NCI-H2107 treated with DMSO at 0.1 percent for 48 hours (cell line): ENCODE data around the gene DIO1.

Source experiments
- DNase-seq: peaks from one replicate; lab custom pipeline; 2025; ENCODE audit not compliant: unreplicated experiment; lab: John Stamatoyannopoulos, UW

DIO1 gene

GRCh38 chr1:53892911-53893310 lies 1.1 kb upstream of the DIO1 start:
- no peak for DNase-seq

DNA sequence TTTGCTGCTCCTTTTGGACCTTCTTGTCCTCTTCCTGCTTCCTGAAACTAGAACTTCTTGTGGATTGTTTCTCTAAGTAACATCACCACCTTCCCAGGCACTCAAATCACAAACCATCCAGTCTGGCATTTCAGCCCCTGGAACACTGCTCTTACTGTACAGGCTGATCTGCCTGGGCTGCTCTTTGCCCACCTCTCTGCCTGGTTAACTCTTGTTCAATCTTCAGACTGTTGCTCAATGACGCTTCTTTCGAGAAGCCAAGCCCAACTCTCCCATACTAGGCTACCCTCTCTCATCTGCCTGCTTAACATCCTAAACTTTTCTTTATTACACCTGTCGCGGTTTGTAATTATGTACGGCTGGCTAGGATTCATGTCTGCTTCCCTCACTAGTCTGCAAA lies 657 bp downstream of the DIO1 start:
- no peak for DNase-seq

DNA sequence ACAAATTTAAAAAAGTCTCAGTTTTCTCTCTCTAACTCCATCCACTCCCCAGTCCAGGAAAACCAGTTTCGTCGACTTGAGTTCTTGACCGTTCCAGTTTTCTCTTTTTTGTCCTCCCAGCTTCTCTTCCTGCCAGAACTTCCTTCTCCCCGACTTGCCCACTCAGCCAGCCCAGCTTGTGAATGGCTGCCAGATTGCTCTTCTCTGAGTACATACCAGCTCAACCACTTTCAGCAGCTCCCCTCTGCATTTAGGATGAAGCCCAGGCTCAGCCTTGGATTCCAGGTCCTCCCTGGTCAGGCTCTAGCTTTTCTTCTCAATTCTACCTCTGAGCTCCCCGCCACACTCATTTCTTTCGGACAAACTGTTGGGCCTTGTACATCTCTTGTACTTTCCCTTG lies 1.4 kb downstream of the DIO1 start:
- DNase-seq: no peak

- DNase-seq: no peak
Observed at GRCh38 chr1:53896635-53897229, 2.7 kb downstream of the DIO1 start.

DNA sequence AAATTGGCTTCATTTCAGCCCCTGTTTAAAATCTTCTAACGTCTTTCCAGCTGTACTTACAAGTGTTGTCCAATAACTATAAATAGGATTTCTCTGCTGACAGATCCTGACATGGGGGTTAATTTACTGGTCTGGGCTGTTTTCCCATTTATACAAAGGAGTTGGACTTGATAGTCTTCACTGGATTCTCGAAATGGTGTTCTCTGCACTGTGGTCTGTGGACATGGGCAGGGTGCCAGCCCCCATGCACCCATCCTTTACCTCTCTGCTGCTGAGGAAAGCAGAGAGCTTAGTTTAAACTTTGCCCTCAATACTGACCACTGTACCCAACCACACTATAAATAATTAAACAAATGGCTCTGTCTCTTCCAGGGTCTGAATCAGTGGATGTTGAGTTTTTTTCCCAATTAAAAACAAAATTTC lies 5.2 kb downstream of the DIO1 start:
- no peak for DNase-seq

- no peak for DNase-seq
Observed at GRCh38 chr1:53899708-53900107, 5.7 kb downstream of the DIO1 start.

DNA sequence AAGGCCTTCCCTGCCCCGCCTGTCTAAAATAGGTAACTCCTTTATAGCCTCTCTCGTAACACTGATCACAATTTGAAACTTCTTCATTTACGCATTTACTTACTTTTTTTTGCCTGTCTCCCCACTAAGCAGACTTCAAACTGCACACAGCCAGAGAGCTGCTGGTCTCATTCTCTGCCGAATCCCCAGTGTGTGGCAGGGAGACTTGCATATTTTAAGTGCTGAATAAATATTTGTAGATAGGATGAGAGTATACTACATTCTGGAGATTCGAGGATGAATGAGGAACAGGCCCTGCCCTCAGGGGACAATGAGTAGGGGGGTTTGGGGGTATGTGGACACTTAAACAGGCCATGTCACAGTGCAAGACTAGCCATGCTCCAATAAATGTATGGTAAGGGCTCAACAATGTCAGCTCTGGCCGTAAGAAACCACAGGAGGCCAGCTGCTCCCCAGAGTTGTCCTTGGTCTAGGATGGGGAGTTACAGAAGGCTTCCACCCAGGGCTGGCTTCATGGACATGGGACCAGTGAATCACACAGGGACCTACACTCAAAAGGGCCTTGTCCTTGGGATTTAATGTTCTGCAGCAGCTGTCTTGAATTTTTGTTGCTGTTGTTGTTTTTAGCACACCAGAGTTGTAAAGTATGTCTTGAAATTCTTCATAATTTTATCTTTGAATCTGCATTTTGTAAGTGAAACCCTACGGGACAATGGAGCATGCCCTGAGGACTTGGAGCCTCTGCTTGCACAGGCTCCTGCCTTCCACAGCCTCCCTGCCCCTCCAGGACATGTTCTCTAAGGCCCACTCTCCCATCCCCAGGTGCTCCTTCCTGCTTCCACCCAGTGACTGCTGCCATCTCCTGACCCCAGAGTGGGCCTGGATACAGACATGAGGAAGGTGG lies 8.5 kb downstream of the DIO1 start:
- no peak for DNase-seq

DNA sequence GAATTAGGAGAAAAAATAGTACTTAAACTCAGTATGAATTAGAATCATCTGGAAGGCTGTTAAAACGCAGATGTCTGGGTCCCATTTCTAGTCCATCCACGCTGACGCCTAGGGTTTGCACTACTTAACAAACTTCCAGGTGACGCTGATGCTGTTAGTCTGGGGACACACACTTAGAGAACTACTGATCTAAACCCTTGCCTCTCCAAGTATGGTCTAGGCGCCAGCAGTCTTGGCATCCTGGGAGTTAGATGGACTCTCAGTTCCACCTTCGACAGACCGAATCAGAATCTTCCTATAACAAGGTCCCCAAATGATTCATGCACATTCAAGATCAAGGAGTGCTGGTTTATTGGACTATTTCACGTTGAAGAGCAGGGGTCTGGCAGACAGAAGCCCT lies 11.5 kb downstream of the DIO1 start:
- no peak for DNase-seq

DNA sequence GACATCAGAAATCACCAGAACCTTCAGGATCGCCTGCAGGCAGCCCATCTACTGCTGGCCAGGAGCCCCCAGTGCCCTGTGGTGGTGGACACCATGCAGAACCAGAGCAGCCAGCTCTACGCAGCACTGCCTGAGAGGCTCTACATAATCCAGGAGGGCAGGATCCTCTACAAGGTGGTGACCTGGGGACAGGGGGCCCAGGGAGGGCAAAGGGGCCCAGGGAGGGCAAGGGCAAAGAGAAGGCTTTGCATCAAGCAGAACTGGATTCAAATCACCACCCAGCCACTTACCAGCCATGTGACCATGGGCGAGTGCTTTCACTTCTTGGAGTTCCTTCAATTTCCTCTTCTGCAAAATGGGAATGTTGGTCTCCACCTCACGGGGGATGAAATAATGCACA lies 12.1 kb downstream of the DIO1 start:
- DNase-seq: no peak

- no peak for DNase-seq
Observed at GRCh38 chr1:53909946-53910345, 16.0 kb downstream of the DIO1 start.

- no peak for DNase-seq
Observed at GRCh38 chr1:53911442-53911841, 17.5 kb downstream of the DIO1 start.

DNA sequence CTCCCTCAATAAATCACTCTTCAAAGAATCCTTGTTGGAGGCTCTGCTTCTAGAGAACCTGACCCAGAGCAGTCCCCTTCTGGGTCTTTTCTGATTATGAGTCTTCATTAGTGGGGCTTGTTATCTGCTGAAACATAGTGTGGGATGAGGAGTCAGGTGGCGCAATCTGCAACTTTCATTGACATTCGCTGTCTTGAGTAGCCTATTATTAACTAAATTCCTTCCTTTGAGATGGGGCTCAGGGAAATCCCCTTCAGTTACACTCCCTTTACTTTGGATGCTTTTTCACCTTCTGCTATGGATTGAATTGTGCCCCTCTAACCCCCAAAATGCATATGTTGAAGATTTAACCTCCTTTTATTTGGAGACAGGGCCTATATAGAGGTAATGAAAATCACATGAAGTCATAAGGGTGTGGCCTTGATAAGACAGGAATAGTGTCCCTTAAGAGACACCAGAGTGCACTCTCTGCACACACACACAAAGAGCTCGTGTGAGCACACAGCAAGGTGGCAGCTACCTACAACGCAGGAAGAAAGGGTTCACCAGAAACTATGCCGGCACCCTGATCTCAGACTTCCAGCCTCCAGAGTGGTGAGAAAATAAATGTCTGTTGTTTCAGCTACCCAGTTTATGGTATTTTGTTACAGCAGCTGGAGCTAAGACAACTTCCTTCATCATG lies 19.5 kb downstream of the DIO1 start:
- DNase-seq: no peak

GRCh38 chr1:53918343-53918742 lies 24.4 kb downstream of the DIO1 start:
- no peak for DNase-seq

DNA sequence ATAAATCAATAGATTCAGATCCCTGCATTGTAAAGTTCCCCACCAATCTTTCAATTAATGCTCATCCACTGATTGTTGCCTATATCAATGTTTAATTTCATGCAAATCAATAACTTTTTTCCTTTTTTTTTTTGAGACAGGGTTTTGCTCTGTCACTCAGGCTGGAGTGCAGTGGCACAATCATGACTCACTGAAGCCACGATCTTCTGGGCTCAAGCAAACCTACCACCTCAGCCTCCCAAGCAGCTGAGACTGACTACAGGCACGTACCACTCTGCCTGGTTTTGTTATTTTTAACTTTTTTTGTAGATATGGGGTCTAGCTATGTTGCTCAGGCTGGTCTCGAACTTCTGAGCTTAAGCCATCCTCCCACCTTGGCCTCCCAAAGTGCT lies 25.7 kb downstream of the DIO1 start:
- DNase-seq: no peak

DNA sequence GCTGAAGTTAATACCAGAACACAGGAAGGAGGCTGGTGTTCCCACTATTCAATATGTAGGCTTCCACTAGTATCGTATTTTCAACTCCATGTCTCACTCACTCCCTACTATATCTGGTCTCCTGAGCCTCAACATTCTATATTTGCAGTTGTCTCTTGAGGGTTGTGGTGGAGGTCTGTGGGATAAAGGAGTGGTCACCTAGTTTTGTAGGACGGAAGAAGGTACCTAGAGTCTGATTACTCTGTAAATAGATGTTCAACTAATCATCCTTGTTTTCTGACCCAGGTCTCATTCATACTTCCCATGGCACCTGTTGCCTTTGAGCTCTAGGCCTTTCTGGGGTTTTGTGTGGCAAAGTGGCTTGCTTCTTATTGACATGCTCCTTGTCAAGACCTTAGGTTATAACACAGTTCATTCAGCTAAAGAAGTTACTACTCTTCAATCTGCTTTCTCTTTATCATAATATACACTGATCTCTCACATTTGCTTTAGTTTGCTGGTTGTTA lies 33.4 kb downstream of the DIO1 start:
- DNase-seq: no peak

DNA sequence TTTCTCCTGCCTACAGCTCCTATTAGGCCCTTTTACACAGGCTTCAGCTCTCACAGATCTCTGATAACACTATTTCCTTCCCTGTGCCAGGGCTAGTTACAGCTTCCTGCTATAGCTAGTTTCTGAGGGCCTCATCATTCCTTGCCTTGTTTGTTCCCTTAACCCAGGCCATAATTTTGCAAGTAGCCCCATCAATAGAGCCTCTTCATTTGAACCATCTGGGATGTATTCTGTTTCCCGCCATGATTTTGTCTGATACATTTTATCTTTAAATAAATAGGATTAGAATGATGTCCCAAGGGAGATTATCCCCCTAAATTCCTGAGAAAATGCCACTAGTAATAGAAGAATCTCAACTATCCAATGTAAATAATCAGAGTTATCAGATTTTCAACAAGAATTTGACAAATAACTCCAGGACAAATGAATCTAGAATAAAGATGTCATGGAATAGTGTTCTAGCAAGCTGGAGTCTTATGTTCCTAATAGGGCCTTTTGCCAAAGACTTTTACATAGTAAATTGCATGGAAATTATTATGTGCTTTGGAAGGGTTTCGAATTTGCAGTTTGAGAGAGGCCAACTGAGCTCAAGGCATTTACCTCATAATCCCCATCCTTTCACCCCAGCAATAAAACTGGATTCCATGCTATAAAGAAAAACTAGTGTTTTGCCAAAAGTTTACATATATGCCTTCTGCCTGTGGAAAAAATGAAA lies 35.4 kb downstream of the DIO1 start:
- DNase-seq: no peak

DNA sequence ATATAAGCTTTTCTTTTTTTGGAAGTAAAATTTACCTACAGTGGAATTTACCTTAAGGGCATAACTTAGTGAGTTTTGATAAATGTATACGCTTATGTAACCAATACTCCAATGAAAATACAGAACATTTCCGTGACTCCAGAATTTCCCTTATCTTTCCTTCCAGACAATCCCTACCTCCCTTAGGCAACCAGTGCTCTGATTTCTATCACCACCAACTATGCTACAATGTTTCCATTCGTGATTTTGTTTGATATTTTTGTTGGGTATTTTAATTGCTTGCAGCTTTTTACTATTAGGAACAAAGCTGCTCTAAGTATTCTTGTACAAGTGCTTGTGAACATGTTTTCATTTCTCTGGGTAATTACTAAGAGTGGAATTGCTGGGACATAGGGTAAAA lies 36.9 kb downstream of the DIO1 start:
- DNase-seq: no peak

- no peak for DNase-seq
Observed at GRCh38 chr1:53931523-53931922, 37.5 kb downstream of the DIO1 start.

GRCh38 chr1:53934170-53934765 lies 40.3 kb downstream of the DIO1 start:
- peak; percentile 24 for DNase-seq

DNA sequence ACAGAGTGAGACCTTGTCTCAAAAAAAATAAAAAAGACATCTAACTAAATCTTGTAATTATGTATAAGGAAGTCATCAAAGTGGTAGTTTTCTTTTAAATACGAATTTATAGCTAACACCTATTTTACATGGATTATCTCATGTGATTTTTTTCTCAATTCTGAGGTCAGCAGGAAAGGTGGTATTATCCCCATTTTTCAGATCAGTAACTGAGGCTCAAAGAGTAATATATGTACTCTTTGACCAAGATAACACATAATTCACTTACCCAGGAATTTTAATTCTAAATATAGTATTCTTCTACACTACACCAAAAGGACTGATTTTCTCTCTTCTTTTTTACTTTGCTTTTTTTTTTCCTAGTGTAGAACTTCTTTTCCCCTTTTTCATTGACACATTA lies 42.4 kb downstream of the DIO1 start:
- DNase-seq: no peak
